NCI-H1436 (cell line): Measurements from ENCODE around the gene COL21A1.

Experiments
- DNase-seq: peaks from one replicate; lab custom pipeline; 2025; lab: John Stamatoyannopoulos, UW

COL21A1 gene

GRCh38 chr6:56106231-56106630 lies 141.1 kb downstream of the COL21A1 start:
- DNase-seq, result no peak

- DNase-seq, result no peak
These were observed 142.8 kb downstream of the COL21A1 start for GRCh38 chr6:56104591-56104990.

GRCh38 chr6:56102216-56102615 lies 145.2 kb downstream of the COL21A1 start:
- no peak for DNase-seq

- DNase-seq, result no peak
These were observed 146.2 kb downstream of the COL21A1 start for GRCh38 chr6:56101141-56101553.

- DNase-seq, result no peak
These were observed 150.3 kb downstream of the COL21A1 start for GRCh38 chr6:56096946-56097621.

GRCh38 chr6:56096541-56096940 lies 150.8 kb downstream of the COL21A1 start:
- DNase-seq, result no peak

GRCh38 chr6:56093776-56094175 lies 153.6 kb downstream of the COL21A1 start:
- DNase-seq, result no peak

- no peak for DNase-seq
These were observed 156.1 kb downstream of the COL21A1 start for GRCh38 chr6:56091159-56091869.

GRCh38 chr6:56088641-56089040 lies 158.7 kb downstream of the COL21A1 start:
- no peak for DNase-seq

- no peak for DNase-seq
These were observed 160.0 kb downstream of the COL21A1 start for GRCh38 chr6:56087421-56087820.

GRCh38 chr6:56079751-56080540 lies 167.4 kb downstream of the COL21A1 start:
- DNase-seq, result no peak

- DNase-seq, result no peak
These were observed 171.3 kb downstream of the COL21A1 start for GRCh38 chr6:56076033-56076432.

- DNase-seq, result no peak
These were observed 173.6 kb downstream of the COL21A1 start for GRCh38 chr6:56073761-56074160.

GRCh38 chr6:56073315-56073714 lies 174.1 kb downstream of the COL21A1 start:
- DNase-seq, result no peak

- DNase-seq, result no peak
These were observed 174.5 kb downstream of the COL21A1 start for GRCh38 chr6:56072856-56073255.

GRCh38 chr6:56065408-56065807 lies 182.0 kb downstream of the COL21A1 start:
- DNase-seq, result no peak

- no peak for DNase-seq
These were observed 184.5 kb downstream of the COL21A1 start for GRCh38 chr6:56062836-56063235.

- DNase-seq, result no peak
These were observed 188.7 kb downstream of the COL21A1 start for GRCh38 chr6:56058636-56059035.

GRCh38 chr6:56055081-56055704 lies 192.2 kb downstream of the COL21A1 start:
- no peak for DNase-seq

GRCh38 chr6:56051202-56051598 lies 196.2 kb downstream of the COL21A1 start:
- no peak for DNase-seq

GRCh38 chr6:56050530-56051201 lies 196.7 kb downstream of the COL21A1 start:
- no peak for DNase-seq

- DNase-seq, result no peak
These were observed 198.8 kb downstream of the COL21A1 start for GRCh38 chr6:56048601-56049000.
